ENCODE results near the gene HDAC5.

DNA sequence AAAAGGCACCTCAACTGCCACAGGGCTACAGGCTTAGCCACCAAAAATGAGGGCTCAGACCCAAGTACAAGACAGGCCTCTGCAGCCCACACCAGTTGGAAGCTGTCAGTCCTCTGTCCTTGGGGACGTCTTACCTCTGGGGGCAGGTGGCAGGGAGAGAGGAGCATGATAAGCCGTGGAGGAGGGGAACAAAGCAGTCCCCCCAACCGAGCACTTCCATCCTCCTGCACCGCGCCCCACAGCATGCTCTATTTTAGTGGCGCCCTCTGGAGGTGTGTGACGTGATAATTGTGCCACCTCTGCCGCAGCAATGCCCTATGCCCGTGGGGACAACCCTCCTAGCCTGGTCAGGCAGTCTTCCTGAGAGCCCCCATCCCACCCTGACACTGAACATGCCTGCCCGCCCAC lies 39.3 kb downstream of the HDAC5 start:
- TF ChIP-seq POLR2A (IDR thresholded peaks at IDR 0.05): no peak
- TF ChIP-seq, protein P1, sequence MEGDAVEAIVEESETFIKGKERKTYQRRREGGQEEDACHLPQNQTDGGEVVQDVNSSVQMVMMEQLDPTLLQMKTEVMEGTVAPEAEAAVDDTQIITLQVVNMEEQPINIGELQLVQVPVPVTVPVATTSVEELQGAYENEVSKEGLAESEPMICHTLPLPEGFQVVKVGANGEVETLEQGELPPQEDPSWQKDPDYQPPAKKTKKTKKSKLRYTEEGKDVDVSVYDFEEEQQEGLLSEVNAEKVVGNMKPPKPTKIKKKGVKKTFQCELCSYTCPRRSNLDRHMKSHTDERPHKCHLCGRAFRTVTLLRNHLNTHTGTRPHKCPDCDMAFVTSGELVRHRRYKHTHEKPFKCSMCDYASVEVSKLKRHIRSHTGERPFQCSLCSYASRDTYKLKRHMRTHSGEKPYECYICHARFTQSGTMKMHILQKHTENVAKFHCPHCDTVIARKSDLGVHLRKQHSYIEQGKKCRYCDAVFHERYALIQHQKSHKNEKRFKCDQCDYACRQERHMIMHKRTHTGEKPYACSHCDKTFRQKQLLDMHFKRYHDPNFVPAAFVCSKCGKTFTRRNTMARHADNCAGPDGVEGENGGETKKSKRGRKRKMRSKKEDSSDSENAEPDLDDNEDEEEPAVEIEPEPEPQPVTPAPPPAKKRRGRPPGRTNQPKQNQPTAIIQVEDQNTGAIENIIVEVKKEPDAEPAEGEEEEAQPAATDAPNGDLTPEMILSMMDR (IDR thresholded peaks at IDR 0.05): no peak

All from transverse colon (tissue), 3 donors.